ENCODE results near the gene TMEM33. TPM values are rescaled to one million over a fixed set of nuclear protein-coding genes. Genes with fewer than 3 reads are reported as not detected.

Gene TMEM33
- total RNA-seq, 1 donor from 2014 or later = 65.1 TPM

- no peaks in the 10 kb centered on the region for H3K4me1 ChIP-seq
- no peak overlapping the region for H3K4me3 ChIP-seq
- H3K27me3 ChIP-seq = no peaks in the 10 kb centered on the region
- intact Hi-C loops (cut with DNase I) = no loop called here
- H3K9me3 ChIP-seq = no peaks in the 10 kb centered on the region
- no peak for DNase-seq (ENCODE audit: low spot score in 2 of 2)
- no peaks in the 10 kb centered on the region for H3K36me3 ChIP-seq
- H3K27ac ChIP-seq = no peak overlapping the region
- no peak for TF ChIP-seq CTCF (IDR thresholded peaks at IDR 0.05)
Observed at GRCh38 chr4:41976775-41977516, 41.7 kb downstream of the TMEM33 start.

- TF ChIP-seq CTCF (IDR thresholded peaks at IDR 0.05) = no peak
- no peak overlapping the region for H3K4me3 ChIP-seq
- no peak for DNase-seq (ENCODE audit: low spot score in 2 of 2)
- intact Hi-C loops (cut with DNase I) = no loop called here
- no peaks in the 10 kb centered on the region for H3K4me1 ChIP-seq
- no peaks in the 10 kb centered on the region for H3K9me3 ChIP-seq
- no peak overlapping the region for H3K27ac ChIP-seq
- no peaks in the 10 kb centered on the region for H3K36me3 ChIP-seq
- H3K27me3 ChIP-seq = no peaks in the 10 kb centered on the region
Observed at GRCh38 chr4:41977709-41978108, 42.5 kb downstream of the TMEM33 start.

GRCh38 chr4:41981456-41981855, 46.2 kb downstream of the TMEM33 start, which contains the start of gene DCAF4L1:
DCAF4L1 (plus strand) TSS chr4:41981756; CDS start chr4:41981793, 37 bp downstream.
- H3K4me3 ChIP-seq = no peak within 1 kb of the TSS
- H3K4me1 ChIP-seq = no peaks in the 10 kb centered on the region
- no peak for TF ChIP-seq CTCF (IDR thresholded peaks at IDR 0.05)
- DNase-seq (ENCODE audit: low spot score in 2 of 2) = no peak
- no peaks in the 10 kb centered on the region for H3K9me3 ChIP-seq
- no peaks in the 10 kb centered on the region for H3K36me3 ChIP-seq
- H3K27ac ChIP-seq = no peak within 1 kb of the TSS
- no peaks in the 10 kb centered on the region for H3K27me3 ChIP-seq
- intact Hi-C loops (cut with DNase I) = no loop called here

- no peak overlapping the region for H3K4me3 ChIP-seq
- intact Hi-C loops (cut with DNase I) = no loop called here
- no peak overlapping the region for H3K27ac ChIP-seq
- H3K36me3 ChIP-seq = no peaks in the 10 kb centered on the region
- no peaks in the 10 kb centered on the region for H3K27me3 ChIP-seq
- no peak for TF ChIP-seq CTCF (IDR thresholded peaks at IDR 0.05)
- H3K9me3 ChIP-seq = no peaks in the 10 kb centered on the region
- H3K4me1 ChIP-seq = no peaks in the 10 kb centered on the region
- no peak for DNase-seq (ENCODE audit: low spot score in 2 of 2)
Observed at GRCh38 chr4:41982716-41983115, 47.5 kb downstream of the TMEM33 start.

- no peak for DNase-seq (ENCODE audit: low spot score in 2 of 2)
- Histone ChIP-seq H3K36me3 (no peaks in the 10 kb centered on the region), H3K4me1 (peaks cover 0 to 5% of the 10 kb centered on the region in 2 donors), H3K27me3 (no peaks in the 10 kb centered on the region), H3K27ac (no peak overlapping the region), H3K9me3 (no peaks in the 10 kb centered on the region), H3K4me3 (no peak overlapping the region)
- TF ChIP-seq CTCF (IDR thresholded peaks at IDR 0.05) = no peak
- intact Hi-C loops (cut with DNase I) = no loop called here
Observed at GRCh38 chr4:41985151-41985550, 49.9 kb downstream of the TMEM33 start.

All from ascending aorta (tissue), 2 donors.